DOHH2 (cell line): ENCODE measurements around the gene SCGB1D4.

Experiments
- CTCF ChIP-seq: fragments of 200-600 bp; sonication (generic); IDR thresholded peaks from one replicate; pipeline ENCODE4 v1.5.1; 2014; ENCODE audit warnings: antibody characterized with exemption, mild to moderate bottlenecking, low read depth, low read length; ENCODE audit not compliant: poor library complexity, severe bottlenecking
- EZH2phosphoT487 ChIP-seq: fragments of 200-600 bp; sonication (generic); IDR thresholded peaks from 2 replicates; pipeline ENCODE4 v1.6.1; 2017; ENCODE audit warnings: borderline replicate concordance, mild to moderate bottlenecking, antibody characterized with exemption, low read length, moderate library complexity, mixed read lengths

GRCh38 chr11:62307950-62308349 lies 9.1 kb upstream of the SCGB1D4 start:
- no peak for TF ChIP-seq CTCF
- TF ChIP-seq EZH2phosphoT487: no peak
